ENCODE data around the gene JUN. TPM values are rescaled to one million over a fixed set of nuclear protein-coding genes. Genes with fewer than 3 reads are reported as not detected.
A peak's percentile ranks its signal among the peaks of the same experiment; 100 is the strongest.

Gene JUN
- total and polyA plus RNA-seq, 2 of the 13 experiments (the other 11 are each of a cell fraction or from before 2014, with no cell fraction given): 18.2 to 22.3 TPM

GRCh38 chr1:58815686-58816071, 31.8 kb upstream of the JUN start:
- ChIA-PET POLR2A (interaction anchor here (2.2 kb wide), 1 partner anchor 32 kb away, joined by 10 read pairs; the partner anchor contains the start of gene JUN), CTCF (ENCODE audit: low intra/inter-chr PET ratio, low total read pairs) (no interaction called here)
- Histone ChIP-seq H3K9me3 (ENCODE audit: low read length) (no peaks in the 10 kb centered on the region), H3K27ac (ENCODE audit: extremely low read length, insufficient read depth, low read length) (peak overlapping the region; percentile 63), H3K27me3 (ENCODE audit: control insufficient read depth in 1 of 2, insufficient read depth in 2 of 2, low read length in 2 of 2) (no peaks in the 10 kb centered on the region; a peak in 1 of 5 replicates), H3K9ac (ENCODE audit: insufficient read depth, low read depth, low read length) (peak overlapping the region; percentile 72), H3K4me1 (ENCODE audit: insufficient read depth, low read length) (peaks cover 73% of the 10 kb centered on the region), H3K4me2 (ENCODE audit: low read depth, low read length) (peak overlapping the region; percentile 88), H4K20me1 (ENCODE audit: insufficient read depth, low read length) (no peaks in the 10 kb centered on the region), H2AFZ (ENCODE audit: low read length) (peak overlapping the region; percentile 42), H3K36me3 (replicated peaks in 1 of 2; ENCODE audit: control insufficient read depth in 1 of 2, insufficient read depth in 2 of 2, low read length in 2 of 2) (no peaks in the 10 kb centered on the region), H3K79me2 (ENCODE audit: insufficient read depth, low read length) (no peaks in the 10 kb centered on the region), H3K4me3 (replicated peaks in 1 of 3; ENCODE audit: insufficient read depth in 1 of 3, low read depth in 2 of 3, low read length in 3 of 3) (peak overlapping the region; percentile 68 to 88 (median 80))
- in situ Hi-C loops (cut with HindIII; ENCODE audit: extremely low pct_ligation_motif_present, low pct_unique_long_range_greater_than_20kb) (no loop called here), intact Hi-C loops (cut with micrococcal nuclease; ENCODE audit: unreplicated experiment) (no loop called here)
- peak; percentile 46 for FAIRE-seq
- BruUV-seq (replicated peaks): no TSS peak
- ATAC-seq: peak; percentile 76
- 6% methylated on average over 13 of the region's 13 CpGs for WGBS (ENCODE audit: low lambda C conversion rate)
- DNase-seq (ENCODE audit: low spot score): peak; percentile 60
- TF ChIP-seq HOXA9 (CRISPR knock-in tag; IDR thresholded peaks at IDR 0.05; ENCODE audit: borderline replicate concordance) (no peak), STAG1 (CRISPR knock-in tag; IDR thresholded peaks at IDR 0.05) (peak; percentile 20; the same call in 1 of the 2 replicates), GABPA (IDR thresholded peaks at IDR 0.05; ENCODE audit: low read depth, low read length) (no peak), GABPA (CRISPR knock-in tag; IDR thresholded peaks at IDR 0.05; ENCODE audit: low read depth) (peak; percentile 11; the same call in 1 of the 2 replicates), PCBP1 (IDR thresholded peaks at IDR 0.05; ENCODE audit: borderline replicate concordance, low read depth, low read length) (no peak), SRY (CRISPR knock-in tag; IDR thresholded peaks at IDR 0.05) (no peak), NCOA2 (CRISPR knock-in tag; IDR thresholded peaks at IDR 0.05) (no peak), TEAD3 (CRISPR knock-in tag; optimal IDR thresholded peaks at IDR 0.05; ENCODE audit: borderline replicate concordance) (peak; percentile 84), MBD4 (IDR thresholded peaks at IDR 0.05; ENCODE audit: borderline replicate concordance, low read length) (no peak), GRHL1 (CRISPR knock-in tag; conservative IDR thresholded peaks at IDR 0.05) (no peak), PRDM15 (CRISPR knock-in tag; IDR thresholded peaks at IDR 0.05) (0 out of 2 replicates have a peak, but pooled peaks have one; percentile 4), MXI1 (IDR thresholded peaks at IDR 0.05; ENCODE audit: borderline replicate concordance, low read depth, low read length) (0 out of 3 replicates have a peak, but pooled peaks have one; percentile 6), ZNF670 (CRISPR knock-in tag; IDR thresholded peaks at IDR 0.05; ENCODE audit: borderline replicate concordance) (0 out of 2 replicates have a peak, but pooled peaks have one; percentile 11), ISL2 (CRISPR knock-in tag; IDR thresholded peaks at IDR 0.05) (peak; percentile 5; the same call in 1 of the 2 replicates), HHEX (CRISPR knock-in tag; IDR thresholded peaks at IDR 0.05) (no peak), TGIF2 (CRISPR knock-in tag; IDR thresholded peaks at IDR 0.05) (no peak), E2F1 (CRISPR knock-in tag; IDR thresholded peaks at IDR 0.05) (peak; percentile 29; the same call in 1 of the 2 replicates), RXRA (CRISPR knock-in tag; IDR thresholded peaks at IDR 0.05) (no peak), ZBTB1 (CRISPR knock-in tag; IDR thresholded peaks at IDR 0.05; ENCODE audit: borderline replicate concordance) (no peak)

Data from HepG2 (cell line).